ENCODE data around the gene ELK3. TPM values are rescaled to one million over a fixed set of nuclear protein-coding genes. Genes with fewer than 3 reads are reported as not detected.

The ELK3 gene
- total RNA-seq, 1 experiment from 2014 or later: 20.6 TPM

DNA sequence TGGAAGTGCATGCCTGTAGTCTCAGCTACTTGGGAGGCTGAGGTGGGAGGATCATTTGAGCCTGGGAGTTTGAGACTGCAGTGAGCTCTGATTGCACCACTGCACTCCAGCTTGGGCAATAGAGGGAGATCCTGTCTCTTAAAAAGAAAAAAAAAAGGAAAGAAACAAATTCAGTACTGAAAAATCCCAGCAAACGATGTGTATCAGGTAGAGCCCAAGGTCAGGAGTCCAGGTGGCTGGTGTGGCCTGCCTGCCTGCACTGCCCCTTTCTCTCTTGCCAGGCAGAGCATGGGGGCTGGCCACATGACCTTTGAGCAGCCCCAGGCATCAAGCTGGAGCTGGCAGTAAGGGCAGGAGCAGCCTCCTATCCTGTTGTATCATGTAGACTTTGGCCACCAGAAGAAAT is 31.8 kb downstream of the ELK3 start:
- no peak overlapping the region for H3K4me3 ChIP-seq
- no peaks in the 10 kb centered on the region for H3K27me3 ChIP-seq (replicated peaks)
- H3K4me1 ChIP-seq (replicated peaks): peaks cover 4% of the 10 kb centered on the region
- H3K9me3 ChIP-seq (replicated peaks): no peaks in the 10 kb centered on the region
- H3K27ac ChIP-seq: no peak overlapping the region
- peaks cover 49% of the 10 kb centered on the region for H3K36me3 ChIP-seq
- no peak for DNase-seq (ENCODE audit: low read depth in 1 of 2, low spot score in 2 of 2)

DNA sequence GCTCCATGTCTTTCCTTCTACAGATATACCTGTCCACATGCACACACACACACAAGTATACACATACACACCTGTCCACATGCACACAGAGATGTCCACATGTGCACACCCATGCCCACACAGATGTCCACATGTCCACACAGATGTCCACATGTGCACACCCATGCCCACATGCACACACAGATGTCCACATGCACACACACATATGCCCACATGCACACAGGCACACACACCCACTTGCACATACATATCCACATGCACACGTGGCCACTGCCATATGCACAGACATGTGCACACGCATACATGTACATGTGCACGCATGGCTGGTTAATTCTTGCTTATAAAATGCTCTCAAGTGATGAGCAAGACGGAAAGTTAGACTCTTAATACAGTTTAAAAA is 32.2 kb downstream of the ELK3 start:
- H3K4me3 ChIP-seq: no peak overlapping the region
- H3K9me3 ChIP-seq (replicated peaks): no peaks in the 10 kb centered on the region
- H3K27me3 ChIP-seq (replicated peaks): no peaks in the 10 kb centered on the region
- H3K27ac ChIP-seq: no peak overlapping the region
- peaks cover 52% of the 10 kb centered on the region for H3K36me3 ChIP-seq
- no peak for DNase-seq (ENCODE audit: low read depth in 1 of 2, low spot score in 2 of 2)
- peaks cover under 1% of the 10 kb centered on the region; the same call in 1 of the 2 replicates for H3K4me1 ChIP-seq (replicated peaks)

DNA sequence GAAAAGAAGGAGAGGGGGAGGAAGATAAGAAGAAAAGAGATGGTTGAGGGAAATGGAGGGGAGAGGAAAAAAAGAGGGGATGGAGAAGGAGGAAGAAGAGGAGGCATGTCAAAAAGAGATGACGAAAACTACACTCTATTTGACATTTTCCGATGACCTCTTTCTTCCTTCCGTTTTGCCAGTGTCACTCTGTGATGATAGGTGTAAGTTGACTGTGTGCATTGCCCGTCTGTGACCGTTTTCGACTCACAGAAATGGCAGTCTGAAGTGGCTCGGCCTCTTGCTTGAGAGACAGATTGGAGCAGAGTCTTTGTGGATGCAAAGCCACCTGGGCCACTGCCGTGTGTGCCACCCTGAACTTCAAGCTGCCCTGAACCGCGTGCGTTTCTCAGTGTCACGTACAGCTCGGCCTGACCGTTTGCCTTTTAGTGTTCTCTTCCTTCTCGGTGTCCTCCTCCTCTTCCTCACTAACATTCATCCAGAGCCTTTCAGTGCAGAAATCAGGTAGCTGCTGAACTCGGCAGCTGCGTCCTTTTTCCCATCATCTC is 32.7 kb downstream of the ELK3 start:
- no peak overlapping the region for H3K27ac ChIP-seq
- no peak for DNase-seq (ENCODE audit: low read depth in 1 of 2, low spot score in 2 of 2)

DNA sequence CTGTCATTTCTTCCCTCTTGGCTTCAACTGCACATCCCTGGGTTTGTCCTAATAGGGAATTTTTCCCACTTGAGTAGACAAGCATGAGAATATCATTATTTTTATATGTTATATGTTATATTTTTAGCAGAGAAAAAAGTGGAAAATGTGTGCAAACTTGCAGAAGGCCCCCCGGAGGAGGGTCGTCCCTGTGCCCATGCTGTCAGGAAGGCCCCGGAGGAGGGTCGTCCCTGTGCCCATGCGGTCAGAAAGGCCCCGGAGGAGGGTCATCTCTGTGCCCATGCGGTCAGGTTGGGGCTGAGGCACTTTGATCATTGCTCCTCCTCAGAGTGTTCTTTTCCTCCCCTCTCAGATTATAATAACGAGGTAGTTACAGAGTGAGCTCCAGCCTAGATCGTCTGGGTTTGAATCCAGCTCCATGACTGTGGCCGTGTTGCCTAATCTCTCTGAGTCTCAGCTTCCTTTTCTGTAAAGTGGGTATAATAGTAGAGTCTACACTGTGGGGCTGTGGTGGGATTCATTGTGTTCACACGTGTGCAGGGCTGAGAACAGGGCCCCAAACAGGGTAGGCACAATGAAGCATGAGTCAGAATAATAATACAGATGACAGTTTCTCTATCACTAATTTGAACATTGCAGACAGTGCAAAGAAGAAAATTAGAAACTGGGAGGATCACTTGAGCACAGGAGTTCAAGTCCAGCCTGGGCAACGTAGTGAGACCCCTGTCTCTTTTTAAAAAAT is 33.4 kb downstream of the ELK3 start:
- Histone ChIP-seq H3K36me3 (peaks cover 53% of the 10 kb centered on the region), H3K9me3 (replicated peaks) (no peaks in the 10 kb centered on the region), H3K4me1 (replicated peaks) (no peaks in the 10 kb centered on the region), H3K4me3 (no peak overlapping the region), H3K27ac (no peak overlapping the region), H3K27me3 (replicated peaks) (no peaks in the 10 kb centered on the region)
- no peak for DNase-seq (ENCODE audit: low read depth in 1 of 2, low spot score in 2 of 2)

More for the DNA sequence above, 32.7 kb downstream of the ELK3 start:
- Histone ChIP-seq H3K36me3 (peaks cover 55% of the 10 kb centered on the region), H3K27me3 (replicated peaks) (no peaks in the 10 kb centered on the region), H3K4me1 (replicated peaks) (no peaks in the 10 kb centered on the region), H3K4me3 (no peak overlapping the region), H3K9me3 (replicated peaks) (no peaks in the 10 kb centered on the region)

DNA sequence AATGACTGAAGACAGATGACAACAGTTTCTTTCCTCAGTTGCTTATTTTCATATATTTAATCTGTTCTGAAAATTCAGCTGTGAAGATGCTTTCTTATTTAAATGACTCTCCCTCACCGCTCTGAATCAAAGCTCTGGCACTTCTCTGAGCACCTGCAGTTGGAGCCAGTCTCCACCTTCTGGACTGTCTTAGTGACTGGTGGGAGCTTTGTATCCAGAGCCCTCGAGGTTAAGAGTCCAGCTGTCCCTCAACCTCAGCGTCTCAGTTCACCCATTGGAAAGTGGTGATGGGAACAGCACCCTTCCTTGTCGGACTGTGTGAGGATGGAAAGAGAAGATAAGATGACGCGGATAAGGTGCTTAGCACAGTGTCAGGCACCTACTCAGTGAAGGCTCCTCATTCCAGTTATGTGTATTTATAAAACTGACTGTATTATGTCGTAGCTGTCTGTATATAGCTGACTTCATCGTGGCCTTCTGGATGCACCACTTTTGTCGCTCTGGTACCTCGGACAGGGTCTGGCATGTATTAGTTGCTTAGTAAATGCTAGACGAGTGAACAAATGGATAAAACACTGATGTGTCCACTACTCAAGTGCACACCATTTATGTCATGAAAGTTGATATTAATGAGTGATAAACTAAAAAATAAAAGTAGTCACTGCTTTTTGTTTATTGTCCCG is 34.5 kb downstream of the ELK3 start:
- Histone ChIP-seq H3K9me3 (replicated peaks) (no peaks in the 10 kb centered on the region), H3K27ac (no peak overlapping the region), H3K4me3 (no peak overlapping the region), H3K27me3 (replicated peaks) (no peaks in the 10 kb centered on the region), H3K4me1 (replicated peaks) (no peaks in the 10 kb centered on the region), H3K36me3 (peaks cover 43% of the 10 kb centered on the region)
- DNase-seq (ENCODE audit: low read depth in 1 of 2, low spot score in 2 of 2): no peak

DNA sequence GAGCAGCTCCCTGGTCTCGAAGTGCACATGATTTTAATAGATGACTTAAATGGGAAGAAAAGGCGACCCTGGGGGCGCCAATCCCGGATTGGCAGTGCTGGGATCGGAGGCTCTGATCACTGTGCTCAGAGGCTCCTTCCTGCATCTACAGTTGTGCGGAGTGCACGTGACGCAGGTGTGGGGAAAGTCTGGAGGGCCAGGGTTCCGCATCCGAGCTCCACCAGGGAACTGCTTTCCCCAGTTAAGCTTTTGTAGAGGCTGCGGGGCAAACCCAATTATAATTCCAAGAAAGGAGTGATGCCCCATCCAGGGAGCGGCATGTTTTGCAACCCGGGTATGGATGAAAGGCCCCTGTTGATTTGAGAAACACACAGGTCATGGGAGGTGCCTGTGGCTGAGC is 36.5 kb downstream of the ELK3 start:
- H3K27ac ChIP-seq: no peak overlapping the region
- H3K4me3 ChIP-seq: no peak overlapping the region
- H3K27me3 ChIP-seq (replicated peaks): no peaks in the 10 kb centered on the region
- no peaks in the 10 kb centered on the region for H3K4me1 ChIP-seq (replicated peaks)
- peaks cover 39% of the 10 kb centered on the region for H3K36me3 ChIP-seq
- no peak for DNase-seq (ENCODE audit: low read depth in 1 of 2, low spot score in 2 of 2)
- H3K9me3 ChIP-seq (replicated peaks): no peaks in the 10 kb centered on the region

DNA sequence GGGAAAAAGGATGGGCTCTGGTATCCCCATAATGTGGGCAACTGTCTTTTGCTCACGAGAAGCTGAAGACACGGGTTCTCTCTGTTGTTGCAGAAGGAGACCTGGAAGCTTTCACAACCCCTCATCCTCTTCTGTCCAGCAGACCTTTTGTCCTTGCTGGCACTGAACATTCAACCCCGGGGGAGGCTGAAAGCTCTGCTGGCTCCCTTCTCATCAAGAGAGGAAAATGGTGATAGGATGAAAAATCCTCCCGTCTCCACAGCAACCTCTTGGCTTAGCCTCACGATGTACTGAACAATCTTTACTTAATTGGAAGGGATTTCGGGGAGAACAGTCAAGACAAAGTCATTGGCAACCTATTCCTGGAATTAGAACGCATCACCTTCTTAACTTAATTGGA is 39.0 kb downstream of the ELK3 start:
- no peak overlapping the region for H3K4me3 ChIP-seq
- H3K4me1 ChIP-seq (replicated peaks): peaks cover 21% of the 10 kb centered on the region
- H3K27me3 ChIP-seq (replicated peaks): no peaks in the 10 kb centered on the region
- H3K36me3 ChIP-seq: peaks cover 43% of the 10 kb centered on the region
- no peak overlapping the region for H3K27ac ChIP-seq
- no peaks in the 10 kb centered on the region for H3K9me3 ChIP-seq (replicated peaks)
- no peak for DNase-seq (ENCODE audit: low read depth in 1 of 2, low spot score in 2 of 2)

DNA sequence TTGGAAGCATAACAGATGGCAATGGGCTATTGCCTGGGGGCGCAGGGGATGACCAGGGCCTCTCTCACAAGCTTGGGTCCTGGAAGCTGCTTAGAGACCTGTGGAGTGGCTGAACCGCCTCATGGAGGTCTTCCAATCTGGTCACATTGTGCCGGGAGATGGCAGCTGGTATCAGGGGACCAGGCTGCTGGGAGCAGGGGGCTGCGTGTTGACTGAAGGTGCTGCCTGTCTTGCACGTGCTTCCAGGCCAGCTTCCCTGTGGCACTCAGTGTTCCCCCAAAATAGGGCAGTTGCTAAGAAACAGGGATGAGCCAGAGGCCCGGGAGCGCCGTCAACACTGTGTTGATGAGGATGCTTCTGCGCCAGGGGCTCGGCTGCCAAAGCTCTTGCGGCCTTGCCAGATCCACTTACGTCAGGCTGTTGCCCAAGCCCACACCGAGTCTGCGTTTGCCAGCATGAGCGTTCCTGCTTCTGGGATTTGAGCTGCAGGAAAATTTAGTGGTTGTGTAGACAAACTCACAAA is 39.8 kb downstream of the ELK3 start:
- DNase-seq (ENCODE audit: low read depth in 1 of 2, low spot score in 2 of 2): no peak
- no peaks in the 10 kb centered on the region for H3K9me3 ChIP-seq (replicated peaks)
- H3K4me3 ChIP-seq: no peak overlapping the region
- peaks cover 42% of the 10 kb centered on the region for H3K36me3 ChIP-seq
- H3K27ac ChIP-seq: no peak overlapping the region
- peaks cover 25% of the 10 kb centered on the region for H3K4me1 ChIP-seq (replicated peaks)
- H3K27me3 ChIP-seq (replicated peaks): no peaks in the 10 kb centered on the region

DNA sequence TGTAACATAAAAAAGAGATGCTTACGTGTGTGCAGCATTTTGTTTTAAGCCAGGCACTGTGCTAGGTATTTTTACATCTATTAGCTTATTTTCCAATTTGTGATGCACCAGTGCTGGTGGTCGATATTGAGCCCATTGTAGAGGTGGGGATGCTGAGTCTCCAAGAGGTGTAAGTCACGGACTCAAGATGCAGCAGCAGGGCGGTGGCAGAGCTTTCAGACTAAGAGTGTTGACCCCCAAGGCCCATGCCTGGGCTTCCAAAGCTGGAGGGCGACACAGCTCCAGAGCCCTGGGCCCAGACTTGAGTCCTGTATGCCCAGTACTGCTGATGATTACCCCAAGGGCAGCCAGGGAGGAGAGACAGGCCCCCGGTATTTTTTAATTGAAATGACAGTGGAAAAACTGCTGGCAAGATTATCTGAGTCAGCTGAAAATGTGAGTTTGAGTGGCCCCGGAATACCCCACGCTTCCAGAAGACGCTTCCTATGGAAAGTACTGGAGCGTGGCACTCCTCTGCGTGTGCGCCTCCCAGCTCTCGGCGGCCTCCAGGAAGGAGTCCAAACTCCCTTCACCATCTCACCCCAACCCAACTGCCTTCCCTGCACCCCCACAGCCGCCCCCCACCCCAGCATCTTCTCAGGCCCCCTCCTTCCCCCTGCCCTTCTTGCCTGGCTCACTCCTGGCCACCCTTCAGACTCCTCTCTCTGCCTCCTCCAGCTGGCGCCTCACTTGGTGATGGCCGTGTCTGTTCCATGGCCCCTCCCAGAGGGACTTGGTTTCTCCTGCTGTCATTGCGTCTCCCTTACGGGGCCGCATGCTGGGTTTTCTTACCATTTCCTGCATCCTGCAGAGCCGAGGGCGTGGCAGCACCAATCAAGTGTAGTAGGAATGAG is 40.7 kb downstream of the ELK3 start:
- DNase-seq (ENCODE audit: low read depth in 1 of 2, low spot score in 2 of 2): no peak
- Histone ChIP-seq H3K4me1 (replicated peaks) (peaks cover 25% of the 10 kb centered on the region), H3K27ac (no peak overlapping the region), H3K36me3 (peaks cover 44% of the 10 kb centered on the region), H3K4me3 (no peak overlapping the region), H3K27me3 (replicated peaks) (no peaks in the 10 kb centered on the region), H3K9me3 (replicated peaks) (no peaks in the 10 kb centered on the region)

DNA sequence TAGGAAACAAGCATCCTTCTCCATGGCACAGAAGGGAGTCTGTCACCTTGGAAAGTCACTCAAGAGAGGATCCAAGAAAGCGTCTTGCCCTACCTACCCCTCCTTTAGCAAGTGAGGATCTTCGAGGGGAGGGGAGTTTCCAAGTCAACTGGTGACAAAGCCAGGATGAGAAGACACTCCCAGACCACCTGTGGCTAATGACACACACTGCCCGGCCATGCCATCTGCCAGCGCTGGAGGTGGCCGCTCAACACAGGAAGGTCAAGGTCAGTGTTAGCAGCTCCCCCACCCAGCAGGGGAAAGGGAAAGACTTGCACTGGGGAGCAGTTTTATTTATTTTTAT is 41.3 kb downstream of the ELK3 start:
- H3K27ac ChIP-seq: no peak overlapping the region
- H3K4me1 ChIP-seq (replicated peaks): peaks cover 25% of the 10 kb centered on the region
- no peak overlapping the region for H3K4me3 ChIP-seq

DNA sequence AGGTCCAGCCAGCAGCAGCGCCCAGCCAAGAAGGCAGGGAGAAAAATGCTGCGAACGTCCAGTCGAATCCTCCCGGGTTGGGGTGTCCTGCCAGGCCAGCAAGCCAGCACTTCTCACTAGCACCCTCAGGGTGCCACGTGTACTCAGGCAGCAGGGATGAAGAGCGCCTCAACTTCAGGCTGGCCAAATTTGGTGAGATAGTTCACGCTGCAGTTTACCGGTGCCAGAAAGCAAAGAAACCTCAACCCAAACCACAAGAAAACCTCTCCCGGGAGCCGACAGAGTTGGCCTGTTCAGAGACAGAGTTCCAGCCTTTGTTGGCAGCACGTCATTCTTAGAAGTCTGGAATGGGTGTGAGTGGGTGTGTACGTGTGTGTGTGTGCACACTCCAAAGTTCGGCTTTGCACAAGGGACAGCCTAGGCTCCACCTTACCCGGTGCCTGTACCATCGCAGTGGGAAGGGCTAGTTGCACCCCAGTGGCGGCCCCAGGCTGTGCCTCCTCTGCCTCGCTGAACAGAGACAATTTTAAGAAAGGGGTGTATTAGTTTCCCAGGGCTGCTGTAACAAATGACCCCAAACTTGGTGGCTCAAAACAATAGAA is 42.1 kb downstream of the ELK3 start:
- no peak for DNase-seq (ENCODE audit: low read depth in 1 of 2, low spot score in 2 of 2)
- Histone ChIP-seq H3K9me3 (replicated peaks) (no peaks in the 10 kb centered on the region), H3K27me3 (replicated peaks) (no peaks in the 10 kb centered on the region), H3K36me3 (peaks cover 45% of the 10 kb centered on the region), H3K27ac (peak overlapping the region; percentile 24; the same call in 1 of the 2 replicates), H3K4me3 (no peak overlapping the region), H3K4me1 (replicated peaks) (peaks cover 25% of the 10 kb centered on the region)

More for the DNA sequence above, 41.3 kb downstream of the ELK3 start:
- Histone ChIP-seq H3K36me3 (peaks cover 44% of the 10 kb centered on the region), H3K9me3 (replicated peaks) (no peaks in the 10 kb centered on the region), H3K27me3 (replicated peaks) (no peaks in the 10 kb centered on the region)
- DNase-seq (ENCODE audit: low read depth in 1 of 2, low spot score in 2 of 2): no peak

DNA sequence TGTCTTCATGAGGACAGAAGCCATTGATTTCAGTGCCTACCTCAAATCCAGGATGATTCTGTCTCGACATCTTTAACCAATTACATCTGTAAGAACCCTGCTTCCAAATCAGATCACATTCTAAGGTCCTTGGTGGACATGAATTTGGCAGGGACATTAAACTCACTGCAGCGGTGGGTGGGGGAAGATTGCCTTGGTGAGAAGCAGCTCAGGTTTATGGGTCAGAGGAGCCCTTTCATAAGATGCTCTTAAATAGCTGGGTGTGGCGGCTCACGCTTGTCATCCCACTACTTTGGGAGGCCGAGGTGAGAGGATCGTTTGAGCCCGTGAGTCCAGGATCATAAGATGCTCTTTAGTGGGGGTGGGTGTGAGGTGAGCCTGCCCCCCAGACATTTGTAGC is 42.9 kb downstream of the ELK3 start:
- no peak for DNase-seq (ENCODE audit: low read depth in 1 of 2, low spot score in 2 of 2)

DNA sequence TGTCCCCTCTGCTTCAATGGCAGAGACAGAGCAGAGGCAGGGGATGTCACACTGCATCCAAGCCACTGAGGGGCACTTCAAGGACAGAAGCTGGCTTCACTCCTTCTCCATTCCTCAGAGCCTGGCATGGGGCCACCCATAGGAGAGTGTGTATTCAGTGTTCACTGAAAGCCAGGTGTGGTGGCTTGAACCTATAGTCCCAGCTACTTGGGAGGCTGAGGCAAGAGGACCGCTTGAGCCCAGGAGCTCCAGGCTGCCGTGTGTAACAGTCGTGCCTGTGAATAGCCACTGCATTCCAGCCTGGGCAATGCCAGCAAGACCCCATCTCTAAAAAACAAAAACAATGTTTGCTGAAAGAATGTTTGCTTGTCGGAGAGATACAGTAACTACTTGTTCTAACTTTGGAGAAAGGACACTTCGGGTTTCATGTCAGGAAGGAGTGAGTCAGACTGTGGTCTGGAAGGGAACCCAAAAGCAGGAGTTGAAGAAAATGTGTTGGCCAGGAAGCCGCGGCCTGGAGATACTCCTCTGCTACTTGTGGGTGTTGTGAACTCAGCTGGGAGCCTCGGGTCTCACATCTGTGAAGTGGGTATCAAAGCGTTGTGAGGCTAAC is 43.4 kb downstream of the ELK3 start:
- peaks cover 44% of the 10 kb centered on the region for H3K36me3 ChIP-seq
- H3K4me3 ChIP-seq: no peak overlapping the region
- H3K27ac ChIP-seq: peak overlapping the region; percentile 24
- peak; percentile 83 for DNase-seq (ENCODE audit: low read depth in 1 of 2, low spot score in 2 of 2)
- no peaks in the 10 kb centered on the region for H3K27me3 ChIP-seq (replicated peaks)
- peaks cover 25% of the 10 kb centered on the region for H3K4me1 ChIP-seq (replicated peaks)
- H3K9me3 ChIP-seq (replicated peaks): no peaks in the 10 kb centered on the region

More for the DNA sequence above, 42.9 kb downstream of the ELK3 start:
- no peaks in the 10 kb centered on the region for H3K9me3 ChIP-seq (replicated peaks)
- peaks cover 25% of the 10 kb centered on the region for H3K4me1 ChIP-seq (replicated peaks)
- no peaks in the 10 kb centered on the region for H3K27me3 ChIP-seq (replicated peaks)
- H3K27ac ChIP-seq: peak overlapping the region; percentile 24
- H3K36me3 ChIP-seq: peaks cover 44% of the 10 kb centered on the region
- no peak overlapping the region for H3K4me3 ChIP-seq

Data from SJSA1 (cell line).